Measurements from ENCODE around the gene C17orf75.

GRCh38 chr17:32317353-32317752, 24.6 kb downstream of the C17orf75 start:
- TF ChIP-seq EZH2phosphoT487 (IDR thresholded peaks at IDR 0.05; ENCODE audit: borderline replicate concordance, low read depth, low read length) (no peak), CTCF (conservative IDR thresholded peaks at IDR 0.05; ENCODE audit: low read length) (no peak)
